ENCODE measurements around the gene WDR7. TPM values are rescaled to one million over a fixed set of nuclear protein-coding genes. Genes with fewer than 3 reads are reported as not detected.

WDR7 gene
- total RNA-seq, 1 donor from 2014 or later, result 67.3 TPM

GRCh38 chr18:56712761-56713160, 61.6 kb downstream of the WDR7 start:
- Histone ChIP-seq H3K27ac (ENCODE audit: low read depth, low read length) (no peak overlapping the region), H3K4me3 (ENCODE audit: low read length in 3 of 3) (no peak overlapping the region), H3K36me3 (ENCODE audit: control insufficient read depth in 3 of 3, insufficient read depth in 3 of 3, low read length in 3 of 3) (no peaks in the 10 kb centered on the region), H3K27me3 (ENCODE audit: control insufficient read depth in 3 of 3, insufficient read depth in 3 of 3, low read length in 3 of 3) (no peaks in the 10 kb centered on the region), H3K9me3 (ENCODE audit: control insufficient read depth in 3 of 3, low read length in 3 of 3) (no peaks in the 10 kb centered on the region), H3K9ac (ENCODE audit: low read depth in 1 of 3, low read length in 3 of 3) (no peak overlapping the region), H3K4me1 (ENCODE audit: control insufficient read depth in 3 of 3, insufficient read depth in 3 of 3, low read length in 3 of 3) (no peaks in the 10 kb centered on the region)

DNA sequence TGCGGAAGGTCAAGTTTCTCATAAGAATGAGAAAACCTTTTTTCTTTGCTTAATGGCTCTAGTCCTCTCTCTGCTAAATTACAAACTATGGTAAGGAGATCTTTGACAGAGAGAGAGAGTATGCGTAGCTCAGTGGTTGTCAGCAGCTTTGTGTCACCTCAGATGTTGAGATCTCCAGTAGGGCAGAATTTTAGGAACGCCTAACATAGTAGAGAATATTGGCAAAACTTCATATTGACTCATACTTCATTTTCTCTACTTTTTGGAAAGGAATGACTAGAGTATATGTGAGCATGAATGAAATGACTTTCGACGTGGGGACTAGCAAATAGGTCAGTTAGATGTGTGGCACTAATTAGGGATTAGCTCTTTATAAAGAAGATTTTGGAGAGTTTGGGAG, 64.0 kb downstream of the WDR7 start:
- Histone ChIP-seq H3K36me3 (ENCODE audit: control insufficient read depth in 3 of 3, insufficient read depth in 3 of 3, low read length in 3 of 3) (no peaks in the 10 kb centered on the region), H3K27ac (ENCODE audit: low read depth, low read length) (no peak overlapping the region), H3K4me3 (ENCODE audit: low read length in 3 of 3) (no peak overlapping the region), H3K9me3 (ENCODE audit: control insufficient read depth in 3 of 3, low read length in 3 of 3) (no peaks in the 10 kb centered on the region), H3K27me3 (ENCODE audit: control insufficient read depth in 3 of 3, insufficient read depth in 3 of 3, low read length in 3 of 3) (no peaks in the 10 kb centered on the region), H3K9ac (ENCODE audit: low read depth in 1 of 3, low read length in 3 of 3) (no peak overlapping the region), H3K4me1 (ENCODE audit: control insufficient read depth in 3 of 3, insufficient read depth in 3 of 3, low read length in 3 of 3) (no peaks in the 10 kb centered on the region)

DNA sequence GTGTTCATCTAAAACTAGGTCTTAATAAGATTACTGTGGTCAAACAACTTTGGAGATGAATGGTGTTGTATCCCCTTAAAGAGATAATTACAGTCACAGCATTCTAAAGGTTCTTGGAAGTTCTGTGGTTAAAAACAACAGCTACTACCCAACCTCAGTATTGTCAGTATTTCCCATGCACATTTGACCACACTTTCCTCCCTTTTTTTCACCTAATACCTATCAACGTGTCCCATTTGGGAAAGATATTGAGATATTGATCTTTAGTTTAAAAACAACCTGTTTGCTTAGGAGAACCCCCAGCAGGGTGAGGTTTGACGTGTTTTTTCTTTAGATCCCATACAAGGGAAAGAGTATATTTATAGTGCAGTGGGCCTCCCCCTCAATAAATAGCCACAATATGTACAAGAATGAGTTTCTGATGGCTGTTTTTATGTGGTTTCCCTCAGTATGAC, 65.6 kb downstream of the WDR7 start:
- Histone ChIP-seq H3K27me3 (ENCODE audit: control insufficient read depth in 3 of 3, insufficient read depth in 3 of 3, low read length in 3 of 3) (no peaks in the 10 kb centered on the region), H3K9ac (ENCODE audit: low read depth in 1 of 3, low read length in 3 of 3) (no peak overlapping the region), H3K9me3 (ENCODE audit: control insufficient read depth in 3 of 3, low read length in 3 of 3) (no peaks in the 10 kb centered on the region), H3K4me1 (ENCODE audit: control insufficient read depth in 3 of 3, insufficient read depth in 3 of 3, low read length in 3 of 3) (no peaks in the 10 kb centered on the region), H3K36me3 (ENCODE audit: control insufficient read depth in 3 of 3, insufficient read depth in 3 of 3, low read length in 3 of 3) (peaks cover 0 to under 1% (median 0%) of the 10 kb centered on the region in 3 donors), H3K27ac (ENCODE audit: low read depth, low read length) (no peak overlapping the region), H3K4me3 (ENCODE audit: low read length in 3 of 3) (no peak overlapping the region)

GRCh38 chr18:56721031-56721430, 69.9 kb downstream of the WDR7 start:
- H3K4me1 ChIP-seq (ENCODE audit: control insufficient read depth in 3 of 3, insufficient read depth in 3 of 3, low read length in 3 of 3), result no peaks in the 10 kb centered on the region
- H3K9me3 ChIP-seq (ENCODE audit: control insufficient read depth in 3 of 3, low read length in 3 of 3), result no peaks in the 10 kb centered on the region
- H3K36me3 ChIP-seq (ENCODE audit: control insufficient read depth in 3 of 3, insufficient read depth in 3 of 3, low read length in 3 of 3), result peaks cover 0 to 1% (median 0%) of the 10 kb centered on the region in 3 donors
- no peak overlapping the region for H3K4me3 ChIP-seq (ENCODE audit: low read length in 3 of 3)
- no peak overlapping the region for H3K9ac ChIP-seq (ENCODE audit: low read depth in 1 of 3, low read length in 3 of 3)
- H3K27me3 ChIP-seq (ENCODE audit: control insufficient read depth in 3 of 3, insufficient read depth in 3 of 3, low read length in 3 of 3), result no peaks in the 10 kb centered on the region
- no peak overlapping the region for H3K27ac ChIP-seq (ENCODE audit: low read depth, low read length)

- no peaks in the 10 kb centered on the region for H3K9me3 ChIP-seq (ENCODE audit: control insufficient read depth in 3 of 3, low read length in 3 of 3)
- H3K9ac ChIP-seq (ENCODE audit: low read depth in 1 of 3, low read length in 3 of 3), result no peak overlapping the region
- no peak overlapping the region for H3K27ac ChIP-seq (ENCODE audit: low read depth, low read length)
- no peaks in the 10 kb centered on the region for H3K4me1 ChIP-seq (ENCODE audit: control insufficient read depth in 3 of 3, insufficient read depth in 3 of 3, low read length in 3 of 3)
- H3K36me3 ChIP-seq (ENCODE audit: control insufficient read depth in 3 of 3, insufficient read depth in 3 of 3, low read length in 3 of 3), result peaks cover 0 to 1% (median 0%) of the 10 kb centered on the region in 3 donors
- H3K27me3 ChIP-seq (ENCODE audit: control insufficient read depth in 3 of 3, insufficient read depth in 3 of 3, low read length in 3 of 3), result no peaks in the 10 kb centered on the region
- H3K4me3 ChIP-seq (ENCODE audit: low read length in 3 of 3), result no peak overlapping the region
Observed at GRCh38 chr18:56721491-56721890, 70.3 kb downstream of the WDR7 start.

DNA sequence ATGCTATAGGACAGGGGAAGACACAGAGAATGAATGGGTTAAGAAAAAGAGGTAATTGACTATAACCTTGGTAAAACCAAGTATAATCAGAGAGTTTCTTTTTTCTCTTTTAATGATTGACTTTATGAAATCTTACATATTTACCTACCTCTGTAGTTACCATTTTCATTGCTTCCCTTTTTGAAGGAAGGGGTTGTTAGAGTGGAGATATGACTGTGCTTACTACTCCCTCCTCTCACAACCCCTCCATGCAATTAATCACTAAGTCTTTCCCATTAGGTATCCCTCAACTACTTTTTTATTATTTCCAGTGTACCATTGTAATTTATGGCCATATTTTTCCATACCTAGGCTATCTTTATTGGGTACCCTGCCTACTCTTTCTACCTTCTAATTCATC, 71.4 kb downstream of the WDR7 start:
- Histone ChIP-seq H3K27me3 (ENCODE audit: control insufficient read depth in 3 of 3, insufficient read depth in 3 of 3, low read length in 3 of 3) (no peaks in the 10 kb centered on the region), H3K9ac (ENCODE audit: low read depth in 1 of 3, low read length in 3 of 3) (no peak overlapping the region), H3K36me3 (ENCODE audit: control insufficient read depth in 3 of 3, insufficient read depth in 3 of 3, low read length in 3 of 3) (peaks cover 0 to 1% (median 0%) of the 10 kb centered on the region in 3 donors), H3K4me1 (ENCODE audit: control insufficient read depth in 3 of 3, insufficient read depth in 3 of 3, low read length in 3 of 3) (no peaks in the 10 kb centered on the region), H3K4me3 (ENCODE audit: low read length in 3 of 3) (no peak overlapping the region), H3K27ac (ENCODE audit: low read depth, low read length) (no peak overlapping the region), H3K9me3 (ENCODE audit: control insufficient read depth in 3 of 3, low read length in 3 of 3) (no peaks in the 10 kb centered on the region)

GRCh38 chr18:56723068-56723467, 71.9 kb downstream of the WDR7 start:
- no peaks in the 10 kb centered on the region for H3K9me3 ChIP-seq (ENCODE audit: control insufficient read depth in 3 of 3, low read length in 3 of 3)
- no peak overlapping the region for H3K9ac ChIP-seq (ENCODE audit: low read depth in 1 of 3, low read length in 3 of 3)
- H3K4me1 ChIP-seq (ENCODE audit: control insufficient read depth in 3 of 3, insufficient read depth in 3 of 3, low read length in 3 of 3), result no peaks in the 10 kb centered on the region
- peaks cover 0 to 1% (median 0%) of the 10 kb centered on the region in 3 donors for H3K36me3 ChIP-seq (ENCODE audit: control insufficient read depth in 3 of 3, insufficient read depth in 3 of 3, low read length in 3 of 3)
- no peak overlapping the region for H3K27ac ChIP-seq (ENCODE audit: low read depth, low read length)
- H3K4me3 ChIP-seq (ENCODE audit: low read length in 3 of 3), result no peak overlapping the region
- no peaks in the 10 kb centered on the region for H3K27me3 ChIP-seq (ENCODE audit: control insufficient read depth in 3 of 3, insufficient read depth in 3 of 3, low read length in 3 of 3)

GRCh38 chr18:56723706-56724105, 72.5 kb downstream of the WDR7 start:
- Histone ChIP-seq H3K9ac (ENCODE audit: low read depth in 1 of 3, low read length in 3 of 3) (no peak overlapping the region), H3K27me3 (ENCODE audit: control insufficient read depth in 3 of 3, insufficient read depth in 3 of 3, low read length in 3 of 3) (no peaks in the 10 kb centered on the region), H3K9me3 (ENCODE audit: control insufficient read depth in 3 of 3, low read length in 3 of 3) (no peaks in the 10 kb centered on the region), H3K36me3 (ENCODE audit: control insufficient read depth in 3 of 3, insufficient read depth in 3 of 3, low read length in 3 of 3) (peaks cover 3 to 7% (median 5%) of the 10 kb centered on the region in 3 donors), H3K4me1 (ENCODE audit: control insufficient read depth in 3 of 3, insufficient read depth in 3 of 3, low read length in 3 of 3) (no peaks in the 10 kb centered on the region), H3K4me3 (ENCODE audit: low read length in 3 of 3) (no peak overlapping the region), H3K27ac (ENCODE audit: low read depth, low read length) (no peak overlapping the region)

DNA sequence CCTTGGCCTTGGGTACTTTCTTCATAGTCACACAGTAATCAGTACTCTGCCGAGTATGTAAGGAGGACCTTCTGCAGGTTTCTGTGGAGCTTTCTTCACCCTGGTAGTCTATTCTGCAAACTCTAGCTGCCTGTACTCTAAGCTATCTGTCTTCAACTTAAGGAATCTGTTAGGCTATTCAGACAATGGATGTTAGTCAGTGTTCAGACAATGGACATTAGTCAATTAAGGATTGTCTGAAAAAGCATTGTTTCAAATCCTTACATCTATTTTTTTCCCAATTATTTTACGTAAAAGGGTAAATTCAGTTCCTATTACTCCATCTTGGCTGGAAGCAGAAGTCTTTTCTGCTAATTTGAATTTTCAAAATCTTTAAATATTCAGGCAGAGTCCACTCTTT, 75.7 kb downstream of the WDR7 start:
- Histone ChIP-seq H3K27me3 (ENCODE audit: control insufficient read depth in 3 of 3, insufficient read depth in 3 of 3, low read length in 3 of 3) (no peaks in the 10 kb centered on the region), H3K4me3 (ENCODE audit: low read length in 3 of 3) (no peak overlapping the region), H3K4me1 (ENCODE audit: control insufficient read depth in 3 of 3, insufficient read depth in 3 of 3, low read length in 3 of 3) (no peaks in the 10 kb centered on the region), H3K27ac (ENCODE audit: low read depth, low read length) (no peak overlapping the region), H3K9ac (ENCODE audit: low read depth in 1 of 3, low read length in 3 of 3) (no peak overlapping the region), H3K9me3 (ENCODE audit: control insufficient read depth in 3 of 3, low read length in 3 of 3) (no peaks in the 10 kb centered on the region), H3K36me3 (ENCODE audit: control insufficient read depth in 3 of 3, insufficient read depth in 3 of 3, low read length in 3 of 3) (peaks cover 3 to 11% (median 5%) of the 10 kb centered on the region in 3 donors)

- H3K9me3 ChIP-seq (ENCODE audit: control insufficient read depth in 3 of 3, low read length in 3 of 3), result no peaks in the 10 kb centered on the region
- no peaks in the 10 kb centered on the region for H3K4me1 ChIP-seq (ENCODE audit: control insufficient read depth in 3 of 3, insufficient read depth in 3 of 3, low read length in 3 of 3)
- no peak overlapping the region for H3K9ac ChIP-seq (ENCODE audit: low read depth in 1 of 3, low read length in 3 of 3)
- H3K4me3 ChIP-seq (ENCODE audit: low read length in 3 of 3), result no peak overlapping the region
- H3K27me3 ChIP-seq (ENCODE audit: control insufficient read depth in 3 of 3, insufficient read depth in 3 of 3, low read length in 3 of 3), result no peaks in the 10 kb centered on the region
- peaks cover 3 to 12% (median 5%) of the 10 kb centered on the region in 3 donors for H3K36me3 ChIP-seq (ENCODE audit: control insufficient read depth in 3 of 3, insufficient read depth in 3 of 3, low read length in 3 of 3)
- H3K27ac ChIP-seq (ENCODE audit: low read depth, low read length), result no peak overlapping the region
Observed at GRCh38 chr18:56727399-56727798, 76.2 kb downstream of the WDR7 start.

GRCh38 chr18:56728741-56729140, 77.6 kb downstream of the WDR7 start:
- Histone ChIP-seq H3K9me3 (ENCODE audit: control insufficient read depth in 3 of 3, low read length in 3 of 3) (no peaks in the 10 kb centered on the region), H3K27ac (ENCODE audit: low read depth, low read length) (no peak overlapping the region), H3K4me3 (ENCODE audit: low read length in 3 of 3) (no peak overlapping the region), H3K4me1 (ENCODE audit: control insufficient read depth in 3 of 3, insufficient read depth in 3 of 3, low read length in 3 of 3) (no peaks in the 10 kb centered on the region), H3K9ac (ENCODE audit: low read depth in 1 of 3, low read length in 3 of 3) (no peak overlapping the region), H3K27me3 (ENCODE audit: control insufficient read depth in 3 of 3, insufficient read depth in 3 of 3, low read length in 3 of 3) (no peaks in the 10 kb centered on the region), H3K36me3 (ENCODE audit: control insufficient read depth in 3 of 3, insufficient read depth in 3 of 3, low read length in 3 of 3) (peaks cover 3 to 14% (median 5%) of the 10 kb centered on the region in 3 donors)
